ENCODE results near the gene SLC39A11. TPM values are rescaled to one million over a fixed set of nuclear protein-coding genes. Genes with fewer than 3 reads are reported as not detected.

SLC39A11 gene
- total RNA-seq, 1 experiment from 2014 or later = 57.1 TPM

DNA sequence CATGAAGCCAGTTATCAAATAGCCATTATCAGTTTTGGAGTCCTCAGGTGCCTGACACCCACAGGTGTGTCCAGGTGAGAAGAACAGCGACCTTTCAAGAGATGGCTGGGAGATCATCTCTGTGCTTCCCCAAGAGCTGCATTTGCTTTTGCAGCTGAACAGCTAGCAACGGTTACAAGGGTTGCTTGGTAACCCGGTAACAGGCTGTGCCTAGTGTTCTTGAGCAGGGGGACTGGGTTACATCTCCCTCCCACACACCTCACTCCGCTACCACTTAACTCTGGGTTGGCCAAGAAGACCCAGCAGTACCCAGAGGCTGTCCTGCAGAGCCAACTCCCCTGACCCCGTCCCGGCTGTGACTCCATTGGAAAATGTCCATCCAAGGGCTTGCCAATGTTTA, 147.0 kb downstream of the SLC39A11 start:
- no peak overlapping the region for H3K4me2 ChIP-seq
- H3K9me3 ChIP-seq (ENCODE audit: insufficient read depth, low read depth) = no peaks in the 10 kb centered on the region
- CTCF ChIA-PET = no interaction called here
- no peak overlapping the region for H3K4me3 ChIP-seq
- intact Hi-C loops (cut with micrococcal nuclease; ENCODE audit: unreplicated experiment) = no loop called here
- BruUV-seq (replicated peaks) = no TSS peak
- POLR2A ChIA-PET (ENCODE audit: unreplicated experiment) = no interaction called here
- H3K79me2 ChIP-seq (ENCODE audit: low read depth) = no peaks in the 10 kb centered on the region
- no peaks in the 10 kb centered on the region for H3K9me2 ChIP-seq (ENCODE audit: insufficient read depth)
- no peaks in the 10 kb centered on the region for H3K4me1 ChIP-seq (replicated peaks; ENCODE audit: insufficient read depth)
- no peaks in the 10 kb centered on the region for H3F3A ChIP-seq (ENCODE audit: insufficient read depth, low read depth)
- DNase-seq = no peak
- H4K20me1 ChIP-seq (ENCODE audit: insufficient read depth) = no peaks in the 10 kb centered on the region
- TF ChIP-seq, protein P1, sequence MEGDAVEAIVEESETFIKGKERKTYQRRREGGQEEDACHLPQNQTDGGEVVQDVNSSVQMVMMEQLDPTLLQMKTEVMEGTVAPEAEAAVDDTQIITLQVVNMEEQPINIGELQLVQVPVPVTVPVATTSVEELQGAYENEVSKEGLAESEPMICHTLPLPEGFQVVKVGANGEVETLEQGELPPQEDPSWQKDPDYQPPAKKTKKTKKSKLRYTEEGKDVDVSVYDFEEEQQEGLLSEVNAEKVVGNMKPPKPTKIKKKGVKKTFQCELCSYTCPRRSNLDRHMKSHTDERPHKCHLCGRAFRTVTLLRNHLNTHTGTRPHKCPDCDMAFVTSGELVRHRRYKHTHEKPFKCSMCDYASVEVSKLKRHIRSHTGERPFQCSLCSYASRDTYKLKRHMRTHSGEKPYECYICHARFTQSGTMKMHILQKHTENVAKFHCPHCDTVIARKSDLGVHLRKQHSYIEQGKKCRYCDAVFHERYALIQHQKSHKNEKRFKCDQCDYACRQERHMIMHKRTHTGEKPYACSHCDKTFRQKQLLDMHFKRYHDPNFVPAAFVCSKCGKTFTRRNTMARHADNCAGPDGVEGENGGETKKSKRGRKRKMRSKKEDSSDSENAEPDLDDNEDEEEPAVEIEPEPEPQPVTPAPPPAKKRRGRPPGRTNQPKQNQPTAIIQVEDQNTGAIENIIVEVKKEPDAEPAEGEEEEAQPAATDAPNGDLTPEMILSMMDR (conservative IDR thresholded peaks at IDR 0.05) = no peak
- no peak for TF ChIP-seq EZH2 (IDR thresholded peaks at IDR 0.05; ENCODE audit: low read depth)
- H3K36me3 ChIP-seq (ENCODE audit: low read depth) = no peaks in the 10 kb centered on the region
- H3K27ac ChIP-seq = no peak overlapping the region
- H2AFZ ChIP-seq = no peak overlapping the region
- H3K27me3 ChIP-seq (ENCODE audit: insufficient read depth, low read depth) = no peaks in the 10 kb centered on the region

DNA sequence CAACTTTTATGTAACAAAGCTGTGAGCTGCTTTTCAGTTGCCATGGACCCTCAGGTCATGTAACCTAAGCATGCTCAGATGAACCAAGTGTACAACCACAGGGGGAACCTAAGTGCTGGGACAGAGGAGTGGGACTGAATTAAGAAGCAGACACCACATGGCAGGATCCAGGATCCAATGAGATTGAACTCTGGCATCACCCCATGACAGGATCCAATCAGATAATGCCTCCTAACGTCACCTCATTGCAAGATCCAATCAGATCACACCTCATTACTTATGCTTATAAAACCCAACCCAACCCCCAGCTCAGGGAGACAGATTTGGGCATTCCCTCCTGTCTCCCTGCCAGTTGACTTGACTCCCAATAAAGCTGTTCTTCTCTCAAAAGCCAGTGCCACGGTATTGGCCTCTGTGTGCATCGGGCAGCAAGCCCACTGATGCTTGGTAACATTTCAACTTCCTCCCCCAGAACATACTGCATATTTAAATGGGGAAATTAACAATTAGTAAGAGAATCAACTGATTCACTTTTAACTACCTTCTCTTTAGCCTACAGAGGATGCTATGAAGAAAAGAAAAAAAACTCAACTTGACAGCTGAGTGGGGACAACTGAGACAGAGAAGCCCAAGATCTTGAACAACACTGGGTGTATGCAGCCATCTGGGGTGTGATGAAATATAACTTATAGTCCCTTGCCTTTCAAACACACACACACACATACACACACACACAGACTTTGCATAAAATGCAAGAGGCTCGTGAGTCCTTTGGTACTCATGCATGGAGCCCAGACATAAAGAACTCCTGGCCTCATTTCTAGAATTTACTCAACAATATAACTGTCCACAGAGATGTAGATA, 148.4 kb downstream of the SLC39A11 start:
- no peaks in the 10 kb centered on the region for H3K36me3 ChIP-seq (ENCODE audit: low read depth)
- H3K4me2 ChIP-seq = no peak overlapping the region
- ChIA-PET CTCF (no interaction called here), POLR2A (ENCODE audit: unreplicated experiment) (no interaction called here)
- no peak overlapping the region for H3K4me3 ChIP-seq
- no peaks in the 10 kb centered on the region for H3K4me1 ChIP-seq (replicated peaks; ENCODE audit: insufficient read depth)
- no peak overlapping the region for H3K27ac ChIP-seq
- no peak for DNase-seq
- no TSS peak for BruUV-seq (replicated peaks)
- intact Hi-C loops (cut with micrococcal nuclease; ENCODE audit: unreplicated experiment) = no loop called here
- no peaks in the 10 kb centered on the region for H3K27me3 ChIP-seq (ENCODE audit: insufficient read depth, low read depth)
- H4K20me1 ChIP-seq (ENCODE audit: insufficient read depth) = no peaks in the 10 kb centered on the region
- no peak overlapping the region for H2AFZ ChIP-seq
- no peaks in the 10 kb centered on the region for H3K9me3 ChIP-seq (ENCODE audit: insufficient read depth, low read depth)
- no peaks in the 10 kb centered on the region for H3K9me2 ChIP-seq (ENCODE audit: insufficient read depth)
- TF ChIP-seq EZH2 (IDR thresholded peaks at IDR 0.05; ENCODE audit: low read depth) = no peak
- TF ChIP-seq, protein P1 (conservative IDR thresholded peaks at IDR 0.05) = no peak
- H3K79me2 ChIP-seq (ENCODE audit: low read depth) = no peaks in the 10 kb centered on the region
- H3F3A ChIP-seq (ENCODE audit: insufficient read depth, low read depth) = no peaks in the 10 kb centered on the region

GRCh38 chr17:72942579-72942978, 149.9 kb downstream of the SLC39A11 start:
- no peaks in the 10 kb centered on the region for H3F3A ChIP-seq (ENCODE audit: insufficient read depth, low read depth)

More at GRCh38 chr17:72942579-72942978, 149.9 kb downstream of the SLC39A11 start:
- H3K9me3 ChIP-seq (ENCODE audit: insufficient read depth, low read depth) = no peaks in the 10 kb centered on the region
- H3K9me2 ChIP-seq (ENCODE audit: insufficient read depth) = no peaks in the 10 kb centered on the region
- no peak for DNase-seq
- no peak overlapping the region for H3K4me3 ChIP-seq
- no peaks in the 10 kb centered on the region for H3K4me1 ChIP-seq (replicated peaks; ENCODE audit: insufficient read depth)
- CTCF ChIA-PET = no interaction called here
- no peak overlapping the region for H3K4me2 ChIP-seq
- BruUV-seq (replicated peaks) = no TSS peak
- H2AFZ ChIP-seq = no peak overlapping the region
- no peaks in the 10 kb centered on the region for H3K79me2 ChIP-seq (ENCODE audit: low read depth)
- POLR2A ChIA-PET (ENCODE audit: unreplicated experiment) = no interaction called here
- H3K27ac ChIP-seq = no peak overlapping the region
- no peaks in the 10 kb centered on the region for H3K27me3 ChIP-seq (ENCODE audit: insufficient read depth, low read depth)
- H4K20me1 ChIP-seq (ENCODE audit: insufficient read depth) = no peaks in the 10 kb centered on the region
- TF ChIP-seq, protein P1 (conservative IDR thresholded peaks at IDR 0.05) = no peak
- TF ChIP-seq EZH2 (IDR thresholded peaks at IDR 0.05; ENCODE audit: low read depth) = no peak
- intact Hi-C loops (cut with micrococcal nuclease; ENCODE audit: unreplicated experiment) = no loop called here
- no peaks in the 10 kb centered on the region for H3K36me3 ChIP-seq (ENCODE audit: low read depth)

All from PC-9 (cell line).